Ovary (tissue), 3 donors: Measurements from ENCODE around the gene LYSET.

Experiments
- POLR2A ChIP-seq: fragments of 450-650 bp; IDR thresholded peaks from one replicate; pipeline ENCODE4 v1.6.1; 2017; ENCODE audit warnings: antibody characterized with exemption, mild to moderate bottlenecking, moderate library complexity
- TF ChIP-seq, protein P1 (sequence below), 3 donors: fragments of 450-650 bp in 2 of 3; fragments of 200-600 bp in 1 of 3; IDR thresholded peaks; one replicate each; pipeline versions ENCODE4 v1.5.1 to v1.8.0; 2016 to 2022; ENCODE audit warnings: antibody characterized with exemption in 3 of 3, mild to moderate bottlenecking in 1 of 3
- donor health status: DM: no; HTN: no; CAD: no.

DNA sequence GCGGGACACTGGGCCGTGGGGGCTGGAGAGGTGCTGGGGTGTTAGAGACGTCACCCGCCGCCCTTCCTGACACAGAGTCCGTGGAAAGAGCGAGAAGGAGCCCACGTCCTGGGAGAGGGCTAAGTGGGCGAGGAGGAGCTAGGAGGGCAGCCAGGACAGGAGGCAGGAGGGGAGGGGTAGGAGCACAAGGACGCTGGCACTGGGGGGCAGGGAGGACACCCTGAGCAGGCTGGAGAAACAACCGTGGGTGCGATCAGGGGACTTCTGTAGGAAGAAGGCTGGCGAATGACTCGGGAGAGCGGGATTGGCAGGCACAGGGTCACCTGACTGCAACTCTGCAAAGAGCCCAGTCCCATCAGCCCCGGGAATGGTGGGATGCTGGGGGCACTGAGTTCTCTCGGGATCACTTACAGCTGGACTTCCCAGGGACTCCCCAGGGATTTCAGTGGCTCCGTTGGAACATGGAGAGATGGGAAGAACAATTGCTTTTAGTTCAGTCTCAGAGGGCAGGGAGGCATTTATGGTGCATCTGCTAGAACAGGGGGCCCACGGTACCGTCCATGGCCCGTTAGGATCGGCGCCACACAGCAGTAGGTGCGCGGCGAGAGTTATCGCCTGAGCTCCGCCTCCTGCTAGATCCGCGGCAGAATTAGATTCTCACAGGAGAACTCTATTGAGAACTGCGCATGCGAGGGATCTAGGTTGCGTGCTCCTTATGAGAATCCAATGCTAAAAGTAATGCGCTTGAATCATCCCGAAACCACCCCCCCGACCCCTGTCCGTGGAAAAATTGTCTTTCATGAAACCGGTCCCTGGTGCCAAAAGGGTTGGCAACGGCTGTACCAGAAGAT is 46.2 kb downstream of the LYSET start:
- TF ChIP-seq POLR2A: no peak
- TF ChIP-seq, protein P1, sequence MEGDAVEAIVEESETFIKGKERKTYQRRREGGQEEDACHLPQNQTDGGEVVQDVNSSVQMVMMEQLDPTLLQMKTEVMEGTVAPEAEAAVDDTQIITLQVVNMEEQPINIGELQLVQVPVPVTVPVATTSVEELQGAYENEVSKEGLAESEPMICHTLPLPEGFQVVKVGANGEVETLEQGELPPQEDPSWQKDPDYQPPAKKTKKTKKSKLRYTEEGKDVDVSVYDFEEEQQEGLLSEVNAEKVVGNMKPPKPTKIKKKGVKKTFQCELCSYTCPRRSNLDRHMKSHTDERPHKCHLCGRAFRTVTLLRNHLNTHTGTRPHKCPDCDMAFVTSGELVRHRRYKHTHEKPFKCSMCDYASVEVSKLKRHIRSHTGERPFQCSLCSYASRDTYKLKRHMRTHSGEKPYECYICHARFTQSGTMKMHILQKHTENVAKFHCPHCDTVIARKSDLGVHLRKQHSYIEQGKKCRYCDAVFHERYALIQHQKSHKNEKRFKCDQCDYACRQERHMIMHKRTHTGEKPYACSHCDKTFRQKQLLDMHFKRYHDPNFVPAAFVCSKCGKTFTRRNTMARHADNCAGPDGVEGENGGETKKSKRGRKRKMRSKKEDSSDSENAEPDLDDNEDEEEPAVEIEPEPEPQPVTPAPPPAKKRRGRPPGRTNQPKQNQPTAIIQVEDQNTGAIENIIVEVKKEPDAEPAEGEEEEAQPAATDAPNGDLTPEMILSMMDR (IDR thresholded peaks at IDR 0.05): no peak
